Astrocyte (in vitro differentiated cells and primary cell): ENCODE data around the gene KL. TPM values are rescaled to one million over a fixed set of nuclear protein-coding genes. Genes with fewer than 3 reads are reported as not detected.

Experiments
- DNase-seq: peaks from one replicate; pipeline ENCODE4 v3.0.0-alpha.2; 2010; ENCODE audit warnings: low read depth
- FAIRE-seq: peaks from 2 replicates; lab custom pipeline; 2011; peaks lifted over from hg19 to GRCh38; lab: Jason Lieb, UNC
- H2AFZ ChIP-seq: 2 replicates; pipeline ENCODE4 v1.6.0; 2012; ENCODE audit warnings: low read depth, low read length, inconsistent platforms
- H3K27ac ChIP-seq: 2 replicates; pipeline ENCODE4 v1.5.1; 2011; ENCODE audit warnings: low read depth, low read length, inconsistent platforms
- H3K27me3 ChIP-seq: 2 replicates; pipeline ENCODE4 v1.6.0; 2011; ENCODE audit warnings: low read length, inconsistent platforms; ENCODE audit not compliant: insufficient read depth
- H3K36me3 ChIP-seq: 2 replicates; pipeline ENCODE4 v1.5.1; 2011; ENCODE audit warnings: low read length, inconsistent platforms; ENCODE audit not compliant: insufficient read depth
- H3K4me1 ChIP-seq: 2 replicates; pipeline ENCODE4 v1.5.1; 2011; ENCODE audit warnings: low read length, inconsistent platforms; ENCODE audit not compliant: insufficient read depth
- H3K4me2 ChIP-seq: 2 replicates; pipeline ENCODE4 v1.6.0; 2012; ENCODE audit warnings: low read length, inconsistent platforms
- H3K4me3 ChIP-seq: 2 replicates; pipeline ENCODE4 v1.5.1; 2011; ENCODE audit warnings: low read depth, mild to moderate bottlenecking, low read length, inconsistent platforms; ENCODE audit not compliant: insufficient read depth
- H3K79me2 ChIP-seq: 2 replicates; pipeline ENCODE4 v1.6.0; 2012; ENCODE audit warnings: mild to moderate bottlenecking, low read length, inconsistent platforms; ENCODE audit not compliant: insufficient read depth
- H3K9ac ChIP-seq: 2 replicates; pipeline ENCODE4 v1.6.0; 2012; ENCODE audit warnings: mild to moderate bottlenecking, low read length, inconsistent platforms
- H3K9me3 ChIP-seq: 2 replicates; pipeline ENCODE4 v1.5.1; 2012; ENCODE audit warnings: low read depth, mild to moderate bottlenecking, low read length, inconsistent platforms; ENCODE audit not compliant: insufficient read depth
- H4K20me1 ChIP-seq: 2 replicates; pipeline ENCODE4 v1.6.0; 2012; ENCODE audit warnings: low read length, inconsistent platforms; ENCODE audit not compliant: insufficient read depth
- H3K27ac Mint-ChIP-seq: one replicate; pipeline ENCODE4 v1.8.0; 2021; ENCODE audit warnings: mild to moderate bottlenecking, mixed read lengths; ENCODE audit not compliant: unreplicated experiment
- H3K27me3 Mint-ChIP-seq: one replicate; pipeline ENCODE4 v1.8.0; 2021; ENCODE audit warnings: low read depth, mixed read lengths; ENCODE audit not compliant: unreplicated experiment
- H3K36me3 Mint-ChIP-seq: one replicate; pipeline ENCODE4 v1.8.0; 2021; ENCODE audit warnings: low read depth, mixed read lengths; ENCODE audit not compliant: unreplicated experiment
- H3K4me1 Mint-ChIP-seq: one replicate; pipeline ENCODE4 v1.8.0; 2021; ENCODE audit warnings: low read depth, mixed read lengths; ENCODE audit not compliant: unreplicated experiment
- H3K4me3 Mint-ChIP-seq: one replicate; pipeline ENCODE4 v1.8.0; 2021; ENCODE audit warnings: mild to moderate bottlenecking, moderate library complexity, mixed read lengths; ENCODE audit not compliant: unreplicated experiment
- H3K9me3 Mint-ChIP-seq: one replicate; pipeline ENCODE4 v1.8.0; 2021; ENCODE audit warnings: mild to moderate bottlenecking, mixed read lengths; ENCODE audit not compliant: unreplicated experiment
- EZH2 ChIP-seq: IDR thresholded peaks from 2 replicates; pipeline ENCODE4 v1.6.1; 2012; ENCODE audit warnings: mild to moderate bottlenecking, low read length, inconsistent platforms; ENCODE audit not compliant: insufficient read depth
- total RNA-seq: library from RNA; stranded (reverse); gene quantifications from 2 replicates; pipeline ENCODE4 v1.2.1, GENCODE V29; 2021
- TF ChIP-seq, protein P1 (sequence below): IDR thresholded peaks from 2 replicates; pipeline ENCODE4 v1.5.1; 2011; ENCODE audit warnings: low read depth, mild to moderate bottlenecking, inconsistent platforms, low read length, moderate library complexity; ENCODE audit not compliant: insufficient read depth

Gene KL
- total RNA-seq, 1 donor from 2014 or later, result 0.07 TPM

DNA sequence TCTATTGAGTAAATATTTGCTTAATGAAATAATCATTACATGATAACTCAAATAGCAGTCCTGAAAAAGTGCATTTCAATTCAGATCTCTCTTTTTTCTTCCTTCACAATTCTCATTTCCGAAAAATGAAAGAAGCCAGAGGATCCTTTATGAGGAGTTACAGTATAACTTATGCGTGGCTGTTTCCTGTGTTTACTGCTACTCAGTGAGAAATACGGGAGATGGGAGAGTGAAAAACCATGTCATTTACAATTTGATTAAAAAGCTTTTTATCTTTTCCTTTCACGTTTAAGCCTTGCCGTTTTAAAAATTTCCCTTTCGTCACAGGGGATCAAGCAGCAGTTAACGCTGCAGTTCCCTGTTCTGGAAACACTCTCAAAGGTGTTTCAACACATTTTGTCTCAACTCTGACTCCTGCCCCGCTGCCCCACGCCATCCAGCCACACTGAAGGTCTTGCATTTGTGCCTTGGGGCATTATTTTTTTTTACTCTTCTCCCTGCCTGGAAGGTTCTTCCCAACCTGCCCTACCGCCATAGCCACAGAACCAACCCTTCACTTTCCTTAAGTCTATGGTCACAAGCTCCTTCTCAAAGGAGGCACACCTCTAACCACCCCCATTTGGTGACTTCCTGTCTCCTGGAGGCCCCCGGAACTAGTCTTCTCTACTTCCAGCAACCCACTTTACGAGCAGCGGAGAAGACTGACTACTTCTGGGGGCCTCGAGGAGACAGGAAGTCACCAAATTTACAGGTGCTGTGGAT lies 17.0 kb downstream of the KL start:
- H3K27me3 Mint-ChIP-seq, result no peaks in the 10 kb centered on the region
- no peak overlapping the region for H3K4me3 Mint-ChIP-seq
- Histone ChIP-seq H3K4me3 (no peak overlapping the region), H4K20me1 (no peaks in the 10 kb centered on the region), H3K27ac (no peak overlapping the region), H2AFZ (no peak overlapping the region), H3K36me3 (no peaks in the 10 kb centered on the region), H3K4me1 (no peaks in the 10 kb centered on the region), H3K27me3 (no peaks in the 10 kb centered on the region), H3K9me3 (no peaks in the 10 kb centered on the region), H3K79me2 (no peaks in the 10 kb centered on the region), H3K4me2 (no peak overlapping the region), H3K9ac (no peak overlapping the region)
- peaks cover 3% of the 10 kb centered on the region for H3K4me1 Mint-ChIP-seq
- no peak overlapping the region for H3K27ac Mint-ChIP-seq
- FAIRE-seq, result no peak
- H3K9me3 Mint-ChIP-seq, result no peaks in the 10 kb centered on the region
- TF ChIP-seq, protein P1, sequence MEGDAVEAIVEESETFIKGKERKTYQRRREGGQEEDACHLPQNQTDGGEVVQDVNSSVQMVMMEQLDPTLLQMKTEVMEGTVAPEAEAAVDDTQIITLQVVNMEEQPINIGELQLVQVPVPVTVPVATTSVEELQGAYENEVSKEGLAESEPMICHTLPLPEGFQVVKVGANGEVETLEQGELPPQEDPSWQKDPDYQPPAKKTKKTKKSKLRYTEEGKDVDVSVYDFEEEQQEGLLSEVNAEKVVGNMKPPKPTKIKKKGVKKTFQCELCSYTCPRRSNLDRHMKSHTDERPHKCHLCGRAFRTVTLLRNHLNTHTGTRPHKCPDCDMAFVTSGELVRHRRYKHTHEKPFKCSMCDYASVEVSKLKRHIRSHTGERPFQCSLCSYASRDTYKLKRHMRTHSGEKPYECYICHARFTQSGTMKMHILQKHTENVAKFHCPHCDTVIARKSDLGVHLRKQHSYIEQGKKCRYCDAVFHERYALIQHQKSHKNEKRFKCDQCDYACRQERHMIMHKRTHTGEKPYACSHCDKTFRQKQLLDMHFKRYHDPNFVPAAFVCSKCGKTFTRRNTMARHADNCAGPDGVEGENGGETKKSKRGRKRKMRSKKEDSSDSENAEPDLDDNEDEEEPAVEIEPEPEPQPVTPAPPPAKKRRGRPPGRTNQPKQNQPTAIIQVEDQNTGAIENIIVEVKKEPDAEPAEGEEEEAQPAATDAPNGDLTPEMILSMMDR, result no peak
- no peak for TF ChIP-seq EZH2
- DNase-seq, result no peak
- H3K36me3 Mint-ChIP-seq, result no peaks in the 10 kb centered on the region

DNA sequence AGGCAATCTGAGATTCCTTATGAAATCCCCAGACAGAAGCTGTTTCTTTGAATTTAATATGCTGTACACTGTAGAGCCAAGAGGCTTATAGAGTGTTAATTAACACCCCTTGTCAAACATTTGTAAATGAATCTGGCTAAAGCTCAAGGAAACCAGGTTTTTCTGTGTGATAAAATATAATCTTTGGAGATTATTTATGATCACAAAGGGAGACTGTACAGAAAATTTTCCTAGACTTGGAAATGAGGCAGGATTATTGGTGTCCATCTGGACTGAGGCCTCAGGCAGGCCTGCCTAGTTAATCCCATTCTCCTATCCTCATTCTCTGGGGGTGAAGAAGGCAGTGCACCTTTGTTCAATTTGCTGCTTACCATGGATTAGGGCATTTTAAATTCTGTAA lies 17.8 kb downstream of the KL start:
- H3K9me3 Mint-ChIP-seq, result no peaks in the 10 kb centered on the region
- H3K9me3 ChIP-seq, result no peaks in the 10 kb centered on the region
- no peak overlapping the region for H3K27ac ChIP-seq
- FAIRE-seq (no peak), DNase-seq (no peak)
- H4K20me1 ChIP-seq, result no peaks in the 10 kb centered on the region
- H3K79me2 ChIP-seq, result no peaks in the 10 kb centered on the region
- H3K4me1 ChIP-seq, result no peaks in the 10 kb centered on the region
- H3K36me3 Mint-ChIP-seq, result no peaks in the 10 kb centered on the region
- H3K36me3 ChIP-seq, result no peaks in the 10 kb centered on the region
- H2AFZ ChIP-seq, result no peak overlapping the region
- H3K9ac ChIP-seq, result no peak overlapping the region
- H3K4me2 ChIP-seq, result no peak overlapping the region
- no peak overlapping the region for H3K27ac Mint-ChIP-seq
- H3K27me3 Mint-ChIP-seq, result no peaks in the 10 kb centered on the region
- no peaks in the 10 kb centered on the region for H3K27me3 ChIP-seq
- H3K4me3 Mint-ChIP-seq, result no peak overlapping the region
- TF ChIP-seq EZH2, result no peak
- TF ChIP-seq, protein P1, result no peak
- no peak overlapping the region for H3K4me3 ChIP-seq
- peaks cover 3% of the 10 kb centered on the region for H3K4me1 Mint-ChIP-seq

DNA sequence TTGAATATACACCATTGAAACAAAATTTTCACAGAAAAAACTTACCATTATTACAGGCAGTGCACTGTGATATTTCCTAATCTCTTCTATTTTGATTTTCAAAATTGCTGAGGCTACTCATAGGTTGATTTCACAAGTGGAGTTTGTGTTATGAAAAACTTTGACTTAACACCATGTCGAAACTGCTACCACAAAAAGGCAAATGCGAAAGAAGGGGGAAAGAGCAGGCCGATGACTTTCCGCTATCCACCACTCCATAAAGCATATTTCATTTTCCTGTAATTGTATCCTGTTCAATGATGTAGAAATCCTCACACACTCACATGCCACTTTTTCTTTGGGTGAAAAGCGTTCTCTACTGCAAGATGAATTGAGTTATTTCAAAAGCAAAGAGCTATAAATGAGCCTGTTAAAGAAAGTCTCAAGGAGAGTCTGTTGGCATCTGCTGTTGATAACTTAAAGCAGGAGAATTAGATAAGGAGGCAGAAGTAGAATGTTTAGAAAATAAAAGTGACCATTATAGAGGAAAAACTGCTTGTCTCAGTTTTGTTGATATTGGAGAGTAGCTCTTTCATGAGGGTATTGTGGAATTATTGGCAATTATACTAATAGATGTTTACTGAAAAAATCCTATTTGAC lies 18.8 kb downstream of the KL start:
- Histone ChIP-seq H3K36me3 (no peaks in the 10 kb centered on the region), H2AFZ (no peak overlapping the region), H3K27ac (no peak overlapping the region), H3K4me3 (no peak overlapping the region), H3K27me3 (no peaks in the 10 kb centered on the region), H4K20me1 (no peaks in the 10 kb centered on the region), H3K9me3 (no peaks in the 10 kb centered on the region), H3K9ac (no peak overlapping the region), H3K4me2 (no peak overlapping the region), H3K4me1 (no peaks in the 10 kb centered on the region), H3K79me2 (no peaks in the 10 kb centered on the region)
- no peak for TF ChIP-seq EZH2
- TF ChIP-seq, protein P1, result no peak
- DNase-seq (no peak), FAIRE-seq (no peak)
- H3K4me3 Mint-ChIP-seq, result no peak overlapping the region
- peaks cover 3% of the 10 kb centered on the region for H3K4me1 Mint-ChIP-seq
- H3K36me3 Mint-ChIP-seq, result no peaks in the 10 kb centered on the region
- H3K9me3 Mint-ChIP-seq, result no peaks in the 10 kb centered on the region
- no peaks in the 10 kb centered on the region for H3K27me3 Mint-ChIP-seq
- no peak overlapping the region for H3K27ac Mint-ChIP-seq
